Panc1 (cell line): ENCODE data around the gene UNCX. TPM values are rescaled to one million over a fixed set of nuclear protein-coding genes. Genes with fewer than 3 reads are reported as not detected.

Experiments
- ATAC-seq: fragments of 200-7000 bp; cut with Tn5 transposase; 2 replicates; pipeline ENCODE4 v1.9.1; 2020; ENCODE audit warnings: mild to moderate bottlenecking, moderate library complexity
- BruUV-seq: library from RNA; stranded (reverse); fragments of 400-500 nt; replicated peaks from 2 replicates; lab custom pipeline; 2021; lab: Mats Ljungman, UMichigan
- CTCF ChIA-PET: fragments of 300-600 bp; sonication (Branson Sonifier 250); formaldehyde crosslinking; loops from one replicate; lab custom pipeline; 2022; ENCODE audit warnings: antibody characterized with exemption; lab: Charles Lee
- POLR2A ChIA-PET: fragments of 300-600 bp; sonication (Branson Sonifier 250); formaldehyde crosslinking; loops from one replicate; lab custom pipeline; 2022; ENCODE audit warnings: antibody characterized with exemption; lab: Charles Lee
- DNase-seq: peaks from one replicate; pipeline ENCODE4 v3.0.0-alpha.2; 2010; ENCODE audit warnings: low read depth, low spot score
- H3K27ac ChIP-seq: 2 replicates; pipeline ENCODE4 v1.5.1; 2011; ENCODE audit warnings: mild to moderate bottlenecking, low read length, inconsistent platforms
- H3K27me3 ChIP-seq: fragments of 200-500 bp; sonication (Bioruptor generic); 2 replicates; pipeline ENCODE4 v1.6.0; 2014; ENCODE audit warnings: low read length, inconsistent platforms; ENCODE audit not compliant: control insufficient read depth, insufficient read depth
- H3K36me3 ChIP-seq: fragments of 200-500 bp; sonication (Bioruptor generic); 2 replicates; pipeline ENCODE4 v1.5.1; 2014; ENCODE audit warnings: inconsistent platforms, mild to moderate bottlenecking, low read length, moderate library complexity; ENCODE audit not compliant: control insufficient read depth, insufficient read depth
- H3K4me1 ChIP-seq: 2 replicates; pipeline ENCODE4 v1.5.1; 2011; ENCODE audit warnings: inconsistent platforms, mild to moderate bottlenecking, low read length, moderate library complexity; ENCODE audit not compliant: control insufficient read depth, insufficient read depth
- H3K4me3 ChIP-seq, 2 experiments: 2 replicates each; pipeline ENCODE4 v1.5.1; 2011 to 2012; ENCODE audit warnings: low read depth in 2 of 2, low read length in 2 of 2, mild to moderate bottlenecking in 2 of 2, inconsistent platforms in 1 of 2, moderate library complexity in 1 of 2
- H3K9me3 ChIP-seq: fragments of 200-500 bp; sonication (Bioruptor generic); 2 replicates; pipeline ENCODE4 v1.5.1; 2014; ENCODE audit warnings: low read depth, mild to moderate bottlenecking, inconsistent platforms, low read length, moderate library complexity; ENCODE audit not compliant: control insufficient read depth, insufficient read depth
- CTCF ChIP-seq: fragments of 450-650 bp; IDR thresholded peaks from 2 replicates; pipeline ENCODE4 v1.5.1; 2017; ENCODE audit warnings: mild to moderate bottlenecking
- POLR2AphosphoS5 ChIP-seq: IDR thresholded peaks from 2 replicates; pipeline ENCODE4 v1.6.1; 2012; ENCODE audit warnings: mild to moderate bottlenecking, low read depth, low read length, moderate library complexity
- REST ChIP-seq, 2 experiments: IDR thresholded peaks; 2 replicates each; pipeline ENCODE4 v1.6.1; 2011 to 2012; ENCODE audit warnings: low read depth in 2 of 2, control low read depth in 1 of 2, low read length in 1 of 2, mild to moderate bottlenecking in 1 of 2, moderate library complexity in 1 of 2; ENCODE audit not compliant: insufficient read depth in 1 of 2
- SIN3A ChIP-seq: IDR thresholded peaks from 2 replicates; pipeline ENCODE4 v1.6.1; 2012; ENCODE audit warnings: low read depth, mild to moderate bottlenecking, low read length, moderate library complexity, borderline replicate concordance; ENCODE audit not compliant: insufficient read depth
- TCF7L2 ChIP-seq: IDR thresholded peaks from 2 replicates; pipeline ENCODE4 v1.6.1; 2011; ENCODE audit warnings: mild to moderate bottlenecking, low read depth, low read length, inconsistent platforms
- in situ Hi-C: cut with HindIII; loops from 2 replicates; pipeline ENCODE4 v1.10.0; 2016; ENCODE audit warnings: low sequenced_read_pairs, low pct_unique_long_range_greater_than_20kb
- intact Hi-C: fragments of 100-400 bp; cut with micrococcal nuclease; formaldehyde crosslinking; loops from one replicate; pipeline ENCODE4 v1.10.0; 2022; ENCODE audit not compliant: unreplicated experiment
- total RNA-seq: library from RNA; stranded (reverse); gene quantifications from one replicate; pipeline ENCODE4 v1.2.1, GENCODE V29; 2021; ENCODE audit not compliant: unreplicated experiment

Gene UNCX
- total RNA-seq, 1 experiment from 2014 or later = not detected

DNA sequence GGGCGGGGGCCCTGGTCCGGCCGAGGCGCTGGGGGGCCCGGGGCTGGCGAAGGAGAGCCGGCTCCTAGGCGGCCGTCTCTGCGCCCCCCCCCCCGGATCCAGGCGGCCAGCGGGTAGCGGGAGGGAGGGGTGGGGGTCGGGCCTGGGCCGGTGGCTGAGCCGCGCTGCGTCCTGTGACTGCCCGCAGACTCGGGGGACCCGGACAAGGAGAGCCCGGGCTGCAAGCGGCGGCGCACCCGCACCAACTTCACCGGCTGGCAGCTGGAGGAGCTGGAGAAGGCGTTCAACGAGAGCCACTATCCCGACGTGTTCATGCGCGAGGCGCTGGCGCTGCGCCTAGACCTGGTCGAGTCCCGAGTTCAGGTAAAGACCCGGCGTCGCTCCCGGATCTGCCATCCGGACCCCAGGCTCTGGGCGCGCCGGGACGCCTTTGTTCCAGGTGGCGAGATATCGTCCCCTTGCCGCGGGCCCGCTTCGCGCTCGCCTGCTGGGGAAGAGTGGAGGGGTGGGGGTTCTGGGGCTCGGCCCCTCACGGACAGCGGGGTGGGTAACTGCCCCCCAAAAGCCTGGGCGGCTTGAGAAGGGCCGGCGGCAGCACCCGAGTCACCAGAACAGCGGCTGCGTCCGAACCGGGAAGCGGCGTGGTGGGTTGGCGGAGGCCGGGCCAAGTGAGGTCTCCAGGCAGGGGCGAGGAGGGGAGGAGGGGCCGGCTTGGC, 819 bp downstream of the UNCX start:
- DNase-seq (no peak), ATAC-seq (peak; percentile 37)
- in situ Hi-C loops = no loop called here
- intact Hi-C loops = no loop called here
- H3K27me3 ChIP-seq = peaks cover 29% of the 10 kb centered on the region
- ChIA-PET POLR2A (no interaction called here), CTCF (interaction anchor here (0.5 to 0.7 kb wide), 2 partner anchors 14 to 969 kb away, joined by 3 to 6 read pairs; no protein-coding TSS in a partner anchor)
- H3K4me1 ChIP-seq = peaks cover 10% of the 10 kb centered on the region
- no peak for TF ChIP-seq SIN3A
- TF ChIP-seq CTCF = no peak
- TF ChIP-seq POLR2AphosphoS5 = no peak
- TF ChIP-seq TCF7L2 = no peak
- no peak for TF ChIP-seq REST (IDR thresholded peaks at IDR 0.05; ENCODE audit: insufficient read depth in 1 of 2, low read depth in 2 of 2, low read length in 1 of 2)
- H3K9me3 ChIP-seq = no peaks in the 10 kb centered on the region
- no peak overlapping the region for H3K27ac ChIP-seq
- no peaks in the 10 kb centered on the region; the same call in 1 of the 2 replicates for H3K36me3 ChIP-seq
- BruUV-seq = no TSS peak
- no peak overlapping the region for H3K4me3 ChIP-seq

GRCh38 chr7:1234049-1234880, 1.6 kb downstream of the UNCX start:
- in situ Hi-C loops (no loop called here), intact Hi-C loops (no loop called here)
- POLR2A ChIA-PET = no interaction called here
- CTCF ChIA-PET = interaction anchor here (0.6 to 0.9 kb wide), 4 partner anchors 9 to 970 kb away, joined by 3 to 9 read pairs (median 6); no protein-coding TSS in a partner anchor
- H3K36me3 ChIP-seq = no peaks in the 10 kb centered on the region; the same call in 1 of the 2 replicates
- no peak for TF ChIP-seq SIN3A
- TF ChIP-seq CTCF = no peak
- TF ChIP-seq POLR2AphosphoS5 = no peak
- no peak for TF ChIP-seq TCF7L2
- TF ChIP-seq REST (IDR thresholded peaks at IDR 0.05; ENCODE audit: insufficient read depth in 1 of 2, low read depth in 2 of 2, low read length in 1 of 2) = no peak
- H3K4me1 ChIP-seq = peaks cover 10% of the 10 kb centered on the region
- peaks cover 33% of the 10 kb centered on the region for H3K27me3 ChIP-seq
- ATAC-seq = no peak
- BruUV-seq = no TSS peak
- H3K4me3 ChIP-seq = no peak overlapping the region
- DNase-seq = no peak
- no peaks in the 10 kb centered on the region for H3K9me3 ChIP-seq
- no peak overlapping the region for H3K27ac ChIP-seq
